Measurements from ENCODE around the gene ASIC4. TPM values are rescaled to one million over a fixed set of nuclear protein-coding genes. Genes with fewer than 3 reads are reported as not detected.

ASIC4 gene
- total and polyA plus RNA-seq, 2 experiments from 2014 or later, result 0.13 to 3.6 TPM

DNA sequence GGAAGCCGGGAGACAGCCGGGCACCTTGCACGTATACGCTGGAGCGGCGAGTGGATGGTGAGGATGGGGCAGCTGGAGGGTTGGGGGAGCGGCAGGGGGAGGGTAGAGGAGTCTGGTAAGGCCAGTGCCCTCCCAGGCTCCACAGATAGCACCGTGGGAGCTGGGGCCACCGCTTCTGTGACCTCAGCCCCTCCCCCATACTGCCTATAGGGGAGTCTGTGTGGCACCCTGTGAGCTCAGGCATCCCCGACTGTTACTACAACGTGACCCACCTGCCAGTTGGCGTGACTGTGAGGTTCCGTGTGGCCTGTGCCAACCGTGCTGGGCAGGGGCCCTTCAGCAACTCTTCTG, 25.5 kb upstream of the ASIC4 start:
- H3K27me3 ChIP-seq (ENCODE audit: insufficient read depth), result peaks cover 51% of the 10 kb centered on the region
- peaks cover 34% of the 10 kb centered on the region for H3K27me3 Mint-ChIP-seq (ENCODE audit: insufficient read depth, low read depth, poor library complexity)
- H3K36me3 Mint-ChIP-seq (ENCODE audit: low read depth), result no peaks in the 10 kb centered on the region; the same call in 2 of the 3 replicates

More for the DNA sequence above, 25.5 kb upstream of the ASIC4 start:
- Histone ChIP-seq H3K4me2 (no peak overlapping the region), H3F3A (replicated peaks; ENCODE audit: low read depth) (0 out of 2 replicates have a peak, but pooled peaks cover 9% of the 10 kb centered on the region), H3K4me3 (no peak overlapping the region), H3K36me3 (ENCODE audit: insufficient read depth) (no peaks in the 10 kb centered on the region), H2AFZ (no peak overlapping the region), H3K27ac (ENCODE audit: low read depth) (no peak overlapping the region), H4K20me1 (replicated peaks; ENCODE audit: insufficient read depth) (no peaks in the 10 kb centered on the region), H3K79me2 (replicated peaks; ENCODE audit: insufficient read depth) (no peaks in the 10 kb centered on the region), H3K4me1 (ENCODE audit: insufficient read depth) (peaks cover 26% of the 10 kb centered on the region), H3K9me2 (ENCODE audit: insufficient read depth) (no peaks in the 10 kb centered on the region)
- Mint-ChIP-seq H3K4me1 (peaks cover 43% of the 10 kb centered on the region), H3K9me3 (no peaks in the 10 kb centered on the region; the same call in 2 of the 3 replicates), H3K4me3 (no peak overlapping the region), H3K27ac (no peak overlapping the region)
- ATAC-seq (no peak), DNase-seq (ENCODE audit: low spot score) (no peak)
- no peak for TF ChIP-seq ZNF331 (CRISPR knock-in tag; IDR thresholded peaks at IDR 0.05; ENCODE audit: low read depth)
- no peak for TF ChIP-seq STAT1 (IDR thresholded peaks at IDR 0.05; ENCODE audit: unreplicated experiment)
- no peak for TF ChIP-seq EZH2phosphoT487 (IDR thresholded peaks at IDR 0.05; ENCODE audit: unreplicated experiment)
- TF ChIP-seq, protein P1, sequence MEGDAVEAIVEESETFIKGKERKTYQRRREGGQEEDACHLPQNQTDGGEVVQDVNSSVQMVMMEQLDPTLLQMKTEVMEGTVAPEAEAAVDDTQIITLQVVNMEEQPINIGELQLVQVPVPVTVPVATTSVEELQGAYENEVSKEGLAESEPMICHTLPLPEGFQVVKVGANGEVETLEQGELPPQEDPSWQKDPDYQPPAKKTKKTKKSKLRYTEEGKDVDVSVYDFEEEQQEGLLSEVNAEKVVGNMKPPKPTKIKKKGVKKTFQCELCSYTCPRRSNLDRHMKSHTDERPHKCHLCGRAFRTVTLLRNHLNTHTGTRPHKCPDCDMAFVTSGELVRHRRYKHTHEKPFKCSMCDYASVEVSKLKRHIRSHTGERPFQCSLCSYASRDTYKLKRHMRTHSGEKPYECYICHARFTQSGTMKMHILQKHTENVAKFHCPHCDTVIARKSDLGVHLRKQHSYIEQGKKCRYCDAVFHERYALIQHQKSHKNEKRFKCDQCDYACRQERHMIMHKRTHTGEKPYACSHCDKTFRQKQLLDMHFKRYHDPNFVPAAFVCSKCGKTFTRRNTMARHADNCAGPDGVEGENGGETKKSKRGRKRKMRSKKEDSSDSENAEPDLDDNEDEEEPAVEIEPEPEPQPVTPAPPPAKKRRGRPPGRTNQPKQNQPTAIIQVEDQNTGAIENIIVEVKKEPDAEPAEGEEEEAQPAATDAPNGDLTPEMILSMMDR (conservative IDR thresholded peaks at IDR 0.05; ENCODE audit: low read depth in 2 of 2), result no peak
- no peak for TF ChIP-seq CREB1 (CRISPR knock-in tag; IDR thresholded peaks at IDR 0.05; ENCODE audit: low read depth)
- TF ChIP-seq, protein P2, sequence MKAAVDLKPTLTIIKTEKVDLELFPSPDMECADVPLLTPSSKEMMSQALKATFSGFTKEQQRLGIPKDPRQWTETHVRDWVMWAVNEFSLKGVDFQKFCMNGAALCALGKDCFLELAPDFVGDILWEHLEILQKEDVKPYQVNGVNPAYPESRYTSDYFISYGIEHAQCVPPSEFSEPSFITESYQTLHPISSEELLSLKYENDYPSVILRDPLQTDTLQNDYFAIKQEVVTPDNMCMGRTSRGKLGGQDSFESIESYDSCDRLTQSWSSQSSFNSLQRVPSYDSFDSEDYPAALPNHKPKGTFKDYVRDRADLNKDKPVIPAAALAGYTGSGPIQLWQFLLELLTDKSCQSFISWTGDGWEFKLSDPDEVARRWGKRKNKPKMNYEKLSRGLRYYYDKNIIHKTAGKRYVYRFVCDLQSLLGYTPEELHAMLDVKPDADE (IDR thresholded peaks at IDR 0.05), result no peak
- no peak for TF ChIP-seq POLR2AphosphoS5 (IDR thresholded peaks at IDR 0.05; ENCODE audit: low read depth)
- TF ChIP-seq JUNB (IDR thresholded peaks at IDR 0.05; ENCODE audit: unreplicated experiment), result no peak
- no peak for TF ChIP-seq NANOG (IDR thresholded peaks at IDR 0.05; ENCODE audit: borderline replicate concordance)
- TF ChIP-seq, protein P3, sequence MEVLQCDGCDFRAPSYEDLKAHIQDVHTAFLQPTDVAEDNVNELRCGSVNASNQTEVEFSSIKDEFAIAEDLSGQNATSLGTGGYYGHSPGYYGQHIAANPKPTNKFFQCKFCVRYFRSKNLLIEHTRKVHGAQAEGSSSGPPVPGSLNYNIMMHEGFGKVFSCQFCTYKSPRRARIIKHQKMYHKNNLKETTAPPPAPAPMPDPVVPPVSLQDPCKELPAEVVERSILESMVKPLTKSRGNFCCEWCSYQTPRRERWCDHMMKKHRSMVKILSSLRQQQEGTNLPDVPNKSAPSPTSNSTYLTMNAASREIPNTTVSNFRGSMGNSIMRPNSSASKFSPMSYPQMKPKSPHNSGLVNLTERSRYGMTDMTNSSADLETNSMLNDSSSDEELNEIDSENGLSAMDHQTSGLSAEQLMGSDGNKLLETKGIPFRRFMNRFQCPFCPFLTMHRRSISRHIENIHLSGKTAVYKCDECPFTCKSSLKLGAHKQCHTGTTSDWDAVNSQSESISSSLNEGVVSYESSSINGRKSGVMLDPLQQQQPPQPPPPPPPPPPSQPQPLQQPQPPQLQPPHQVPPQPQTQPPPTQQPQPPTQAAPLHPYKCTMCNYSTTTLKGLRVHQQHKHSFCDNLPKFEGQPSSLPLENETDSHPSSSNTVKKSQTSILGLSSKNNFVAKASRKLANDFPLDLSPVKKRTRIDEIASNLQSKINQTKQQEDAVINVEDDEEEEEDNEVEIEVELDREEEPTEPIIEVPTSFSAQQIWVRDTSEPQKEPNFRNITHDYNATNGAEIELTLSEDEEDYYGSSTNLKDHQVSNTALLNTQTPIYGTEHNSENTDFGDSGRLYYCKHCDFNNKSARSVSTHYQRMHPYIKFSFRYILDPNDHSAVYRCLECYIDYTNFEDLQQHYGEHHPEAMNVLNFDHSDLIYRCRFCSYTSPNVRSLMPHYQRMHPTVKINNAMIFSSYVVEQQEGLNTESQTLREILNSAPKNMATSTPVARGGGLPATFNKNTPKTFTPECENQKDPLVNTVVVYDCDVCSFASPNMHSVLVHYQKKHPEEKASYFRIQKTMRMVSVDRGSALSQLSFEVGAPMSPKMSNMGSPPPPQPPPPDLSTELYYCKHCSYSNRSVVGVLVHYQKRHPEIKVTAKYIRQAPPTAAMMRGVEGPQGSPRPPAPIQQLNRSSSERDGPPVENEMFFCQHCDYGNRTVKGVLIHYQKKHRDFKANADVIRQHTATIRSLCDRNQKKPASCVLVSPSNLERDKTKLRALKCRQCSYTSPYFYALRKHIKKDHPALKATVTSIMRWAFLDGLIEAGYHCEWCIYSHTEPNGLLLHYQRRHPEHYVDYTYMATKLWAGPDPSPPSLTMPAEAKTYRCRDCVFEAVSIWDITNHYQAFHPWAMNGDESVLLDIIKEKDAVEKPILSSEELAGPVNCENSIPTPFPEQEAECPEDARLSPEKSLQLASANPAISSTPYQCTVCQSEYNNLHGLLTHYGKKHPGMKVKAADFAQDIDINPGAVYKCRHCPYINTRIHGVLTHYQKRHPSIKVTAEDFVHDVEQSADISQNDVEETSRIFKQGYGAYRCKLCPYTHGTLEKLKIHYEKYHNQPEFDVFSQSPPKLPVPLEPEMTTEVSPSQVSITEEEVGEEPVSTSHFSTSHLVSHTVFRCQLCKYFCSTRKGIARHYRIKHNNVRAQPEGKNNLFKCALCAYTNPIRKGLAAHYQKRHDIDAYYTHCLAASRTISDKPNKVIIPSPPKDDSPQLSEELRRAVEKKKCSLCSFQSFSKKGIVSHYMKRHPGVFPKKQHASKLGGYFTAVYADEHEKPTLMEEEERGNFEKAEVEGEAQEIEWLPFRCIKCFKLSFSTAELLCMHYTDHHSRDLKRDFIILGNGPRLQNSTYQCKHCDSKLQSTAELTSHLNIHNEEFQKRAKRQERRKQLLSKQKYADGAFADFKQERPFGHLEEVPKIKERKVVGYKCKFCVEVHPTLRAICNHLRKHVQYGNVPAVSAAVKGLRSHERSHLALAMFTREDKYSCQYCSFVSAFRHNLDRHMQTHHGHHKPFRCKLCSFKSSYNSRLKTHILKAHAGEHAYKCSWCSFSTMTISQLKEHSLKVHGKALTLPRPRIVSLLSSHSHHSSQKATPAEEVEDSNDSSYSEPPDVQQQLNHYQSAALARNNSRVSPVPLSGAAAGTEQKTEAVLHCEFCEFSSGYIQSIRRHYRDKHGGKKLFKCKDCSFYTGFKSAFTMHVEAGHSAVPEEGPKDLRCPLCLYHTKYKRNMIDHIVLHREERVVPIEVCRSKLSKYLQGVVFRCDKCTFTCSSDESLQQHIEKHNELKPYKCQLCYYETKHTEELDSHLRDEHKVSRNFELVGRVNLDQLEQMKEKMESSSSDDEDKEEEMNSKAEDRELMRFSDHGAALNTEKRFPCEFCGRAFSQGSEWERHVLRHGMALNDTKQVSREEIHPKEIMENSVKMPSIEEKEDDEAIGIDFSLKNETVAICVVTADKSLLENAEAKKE (CRISPR knock-in tag; IDR thresholded peaks at IDR 0.05), result no peak
- no peak for TF ChIP-seq ZNF114 (CRISPR knock-in tag; IDR thresholded peaks at IDR 0.05)
- TF ChIP-seq, protein P4, sequence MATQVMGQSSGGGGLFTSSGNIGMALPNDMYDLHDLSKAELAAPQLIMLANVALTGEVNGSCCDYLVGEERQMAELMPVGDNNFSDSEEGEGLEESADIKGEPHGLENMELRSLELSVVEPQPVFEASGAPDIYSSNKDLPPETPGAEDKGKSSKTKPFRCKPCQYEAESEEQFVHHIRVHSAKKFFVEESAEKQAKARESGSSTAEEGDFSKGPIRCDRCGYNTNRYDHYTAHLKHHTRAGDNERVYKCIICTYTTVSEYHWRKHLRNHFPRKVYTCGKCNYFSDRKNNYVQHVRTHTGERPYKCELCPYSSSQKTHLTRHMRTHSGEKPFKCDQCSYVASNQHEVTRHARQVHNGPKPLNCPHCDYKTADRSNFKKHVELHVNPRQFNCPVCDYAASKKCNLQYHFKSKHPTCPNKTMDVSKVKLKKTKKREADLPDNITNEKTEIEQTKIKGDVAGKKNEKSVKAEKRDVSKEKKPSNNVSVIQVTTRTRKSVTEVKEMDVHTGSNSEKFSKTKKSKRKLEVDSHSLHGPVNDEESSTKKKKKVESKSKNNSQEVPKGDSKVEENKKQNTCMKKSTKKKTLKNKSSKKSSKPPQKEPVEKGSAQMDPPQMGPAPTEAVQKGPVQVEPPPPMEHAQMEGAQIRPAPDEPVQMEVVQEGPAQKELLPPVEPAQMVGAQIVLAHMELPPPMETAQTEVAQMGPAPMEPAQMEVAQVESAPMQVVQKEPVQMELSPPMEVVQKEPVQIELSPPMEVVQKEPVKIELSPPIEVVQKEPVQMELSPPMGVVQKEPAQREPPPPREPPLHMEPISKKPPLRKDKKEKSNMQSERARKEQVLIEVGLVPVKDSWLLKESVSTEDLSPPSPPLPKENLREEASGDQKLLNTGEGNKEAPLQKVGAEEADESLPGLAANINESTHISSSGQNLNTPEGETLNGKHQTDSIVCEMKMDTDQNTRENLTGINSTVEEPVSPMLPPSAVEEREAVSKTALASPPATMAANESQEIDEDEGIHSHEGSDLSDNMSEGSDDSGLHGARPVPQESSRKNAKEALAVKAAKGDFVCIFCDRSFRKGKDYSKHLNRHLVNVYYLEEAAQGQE (IDR thresholded peaks at IDR 0.05; ENCODE audit: unreplicated experiment), result no peak
- no peak for TF ChIP-seq EZH2 (IDR thresholded peaks at IDR 0.05; ENCODE audit: low read depth, unreplicated experiment)
